Hepatocyte (in vitro differentiated cells): ENCODE results near the gene DESI1. TPM values are rescaled to one million over a fixed set of nuclear protein-coding genes. Genes with fewer than 3 reads are reported as not detected.

Experiments used
- DNase-seq: peaks from one replicate; pipeline ENCODE4 v3.0.0-alpha.2; 2016; ENCODE audit warnings: low spot score
- H2AFZ ChIP-seq: fragments of 200-600 bp; sonication (generic); 2 replicates; pipeline ENCODE4 v1.6.0; 2016; ENCODE audit warnings: antibody characterized with exemption, mild to moderate bottlenecking
- H3K27ac ChIP-seq: fragments of 200-600 bp; sonication (generic); 2 replicates; pipeline ENCODE4 v1.5.1; 2016; ENCODE audit warnings: mild to moderate bottlenecking
- H3K27me3 ChIP-seq: fragments of 200-600 bp; sonication (generic); 2 replicates; pipeline ENCODE4 v1.6.1; 2016
- H3K36me3 ChIP-seq: fragments of 200-600 bp; sonication (generic); replicated peaks from 2 replicates; pipeline ENCODE4 v1.5.1; 2016; ENCODE audit warnings: low read depth; ENCODE audit not compliant: insufficient read depth
- H3K4me1 ChIP-seq: fragments of 200-600 bp; sonication (generic); 2 replicates; pipeline ENCODE4 v1.5.1; 2016; ENCODE audit warnings: mild to moderate bottlenecking, moderate library complexity; ENCODE audit not compliant: insufficient read depth
- H3K4me2 ChIP-seq: fragments of 200-600 bp; sonication (generic); 2 replicates; pipeline ENCODE4 v1.6.0; 2016
- H3K4me3 ChIP-seq: fragments of 200-600 bp; sonication (generic); 2 replicates; pipeline ENCODE4 v1.5.1; 2016; ENCODE audit warnings: mild to moderate bottlenecking
- H3K79me2 ChIP-seq: fragments of 200-600 bp; sonication (generic); 2 replicates; pipeline ENCODE4 v1.6.0; 2017; ENCODE audit warnings: mild to moderate bottlenecking
- H3K9me2 ChIP-seq: fragments of 200-600 bp; sonication (generic); replicated peaks from 2 replicates; pipeline ENCODE4 v1.6.0; 2017; ENCODE audit warnings: mild to moderate bottlenecking; ENCODE audit not compliant: insufficient read depth
- H3K9me3 ChIP-seq: fragments of 200-600 bp; sonication (generic); 2 replicates; pipeline ENCODE4 v1.5.1; 2016; ENCODE audit warnings: low read depth, mild to moderate bottlenecking
- H4K20me1 ChIP-seq: fragments of 200-600 bp; sonication (generic); 2 replicates; pipeline ENCODE4 v1.6.0; 2016; ENCODE audit warnings: mild to moderate bottlenecking; ENCODE audit not compliant: insufficient read depth, poor library complexity, severe bottlenecking
- EZH2 ChIP-seq: fragments of 200-600 bp; sonication (generic); IDR thresholded peaks from 2 replicates; pipeline ENCODE4 v1.6.1; 2016; ENCODE audit warnings: antibody characterized with exemption, mild to moderate bottlenecking, borderline replicate concordance
- EZH2phosphoT487 ChIP-seq: fragments of 200-600 bp; sonication (generic); IDR thresholded peaks from one replicate; pipeline ENCODE4 v1.6.1; 2018; ENCODE audit warnings: antibody characterized with exemption, mild to moderate bottlenecking, low read depth, moderate library complexity; ENCODE audit not compliant: unreplicated experiment, severe bottlenecking
- WGBS: methylation state at CpG from one replicate; pipeline ENCODE4 v1.1.6; 2016; ENCODE audit warnings: low lambda C conversion rate; ENCODE audit errors: missing lambda C conversion rate; 5-methylcytosine and 5-hydroxymethylcytosine counted together
- polyA plus RNA-seq: library from polyadenylated mRNA; unstranded; fragments of >200 nt; fragmentation: Nextera tagmentation; extraction: Ambion mirVana; gene quantifications from 2 replicates; pipeline ENCODE4 v1.2.1, GENCODE V29; 2016
- total RNA-seq: library from RNA; depleted of rRNA; stranded (reverse); fragments of >200 nt; gene quantifications from 2 replicates; pipeline ENCODE4 v1.2.3, GENCODE V29; 2014
- TF ChIP-seq, protein P1 (sequence below): fragments of 200-600 bp; sonication (generic); IDR thresholded peaks from 2 replicates; pipeline ENCODE4 v1.5.1; 2016; ENCODE audit warnings: antibody characterized with exemption, mild to moderate bottlenecking; ENCODE audit not compliant: poor library complexity

The DESI1 gene
- total and polyA plus RNA-seq, 2 experiments from 2014 or later: 29.0 to 32.5 TPM

GRCh38 chr22:41613456-41613855 is 7.4 kb downstream of the DESI1 start:
- Histone ChIP-seq H4K20me1 (peaks cover 3% of the 10 kb centered on the region), H3K79me2 (peaks cover 38% of the 10 kb centered on the region), H3K9me2 (no peaks in the 10 kb centered on the region), H3K4me2 (no peak overlapping the region), H3K36me3 (no peaks in the 10 kb centered on the region), H2AFZ (no peak overlapping the region), H3K9me3 (no peaks in the 10 kb centered on the region), H3K4me1 (no peaks in the 10 kb centered on the region), H3K27ac (no peak overlapping the region), H3K27me3 (no peaks in the 10 kb centered on the region), H3K4me3 (no peak overlapping the region)
- no peak for TF ChIP-seq EZH2phosphoT487
- no peak for TF ChIP-seq EZH2
- TF ChIP-seq, protein P1, sequence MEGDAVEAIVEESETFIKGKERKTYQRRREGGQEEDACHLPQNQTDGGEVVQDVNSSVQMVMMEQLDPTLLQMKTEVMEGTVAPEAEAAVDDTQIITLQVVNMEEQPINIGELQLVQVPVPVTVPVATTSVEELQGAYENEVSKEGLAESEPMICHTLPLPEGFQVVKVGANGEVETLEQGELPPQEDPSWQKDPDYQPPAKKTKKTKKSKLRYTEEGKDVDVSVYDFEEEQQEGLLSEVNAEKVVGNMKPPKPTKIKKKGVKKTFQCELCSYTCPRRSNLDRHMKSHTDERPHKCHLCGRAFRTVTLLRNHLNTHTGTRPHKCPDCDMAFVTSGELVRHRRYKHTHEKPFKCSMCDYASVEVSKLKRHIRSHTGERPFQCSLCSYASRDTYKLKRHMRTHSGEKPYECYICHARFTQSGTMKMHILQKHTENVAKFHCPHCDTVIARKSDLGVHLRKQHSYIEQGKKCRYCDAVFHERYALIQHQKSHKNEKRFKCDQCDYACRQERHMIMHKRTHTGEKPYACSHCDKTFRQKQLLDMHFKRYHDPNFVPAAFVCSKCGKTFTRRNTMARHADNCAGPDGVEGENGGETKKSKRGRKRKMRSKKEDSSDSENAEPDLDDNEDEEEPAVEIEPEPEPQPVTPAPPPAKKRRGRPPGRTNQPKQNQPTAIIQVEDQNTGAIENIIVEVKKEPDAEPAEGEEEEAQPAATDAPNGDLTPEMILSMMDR: no peak
- WGBS: 91% methylated on average over 2 of the region's 2 CpGs
- no peak for DNase-seq

DNA sequence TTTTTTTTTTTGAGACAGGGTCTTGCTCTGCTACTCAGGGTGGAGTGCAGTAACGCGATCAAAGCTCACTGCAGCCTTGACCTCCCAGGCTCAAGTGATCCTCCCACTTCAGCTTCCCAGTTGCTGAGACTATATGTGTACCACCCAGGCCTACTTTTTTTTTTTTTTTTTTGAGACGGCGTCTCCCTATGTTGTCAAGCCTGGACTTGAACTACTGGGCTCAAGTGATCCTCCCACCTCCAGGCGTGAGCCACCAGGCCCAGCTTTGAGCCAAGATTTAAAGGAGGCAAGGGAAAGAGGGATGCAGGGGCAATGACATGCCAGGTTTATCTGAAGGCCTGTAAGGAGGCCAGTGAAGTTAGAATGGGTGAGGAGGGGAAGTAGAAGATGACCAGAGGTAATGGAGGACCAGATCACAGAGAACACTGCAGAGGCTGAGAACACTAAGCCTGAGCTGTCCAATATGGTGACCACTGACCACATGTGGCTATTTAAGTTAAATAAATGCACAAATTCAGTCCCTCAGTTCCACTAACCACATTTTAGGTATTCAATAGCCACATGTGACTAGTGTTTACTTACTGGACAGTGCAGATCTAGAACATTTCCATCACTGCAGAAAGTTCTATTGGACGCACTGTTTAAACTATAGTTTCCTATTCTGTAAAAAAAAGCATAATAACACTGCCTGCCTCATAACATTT is 8.1 kb downstream of the DESI1 start:
- no peak for DNase-seq
- Histone ChIP-seq H3K27ac (no peak overlapping the region), H3K4me1 (no peaks in the 10 kb centered on the region), H3K9me3 (no peaks in the 10 kb centered on the region), H3K79me2 (peaks cover 31% of the 10 kb centered on the region), H3K27me3 (no peaks in the 10 kb centered on the region), H2AFZ (no peak overlapping the region), H3K9me2 (no peaks in the 10 kb centered on the region), H4K20me1 (peaks cover 3% of the 10 kb centered on the region), H3K36me3 (no peaks in the 10 kb centered on the region), H3K4me3 (no peak overlapping the region), H3K4me2 (no peak overlapping the region)
- TF ChIP-seq EZH2phosphoT487 (no peak), EZH2 (no peak)
- TF ChIP-seq, protein P1: no peak
- WGBS: 97% methylated on average over 6 of the region's 6 CpGs

- Histone ChIP-seq H3K9me3 (no peaks in the 10 kb centered on the region), H3K27ac (no peak overlapping the region), H4K20me1 (peaks cover 3% of the 10 kb centered on the region), H3K4me2 (no peak overlapping the region), H3K27me3 (no peaks in the 10 kb centered on the region), H3K4me3 (no peak overlapping the region), H2AFZ (no peak overlapping the region), H3K9me2 (no peaks in the 10 kb centered on the region), H3K79me2 (peaks cover 3% of the 10 kb centered on the region), H3K4me1 (no peaks in the 10 kb centered on the region), H3K36me3 (no peaks in the 10 kb centered on the region)
- TF ChIP-seq EZH2phosphoT487: no peak
- WGBS: 94% methylated on average over 3 of the region's 3 CpGs
- no peak for DNase-seq
Measured at GRCh38 chr22:41608386-41608785, 12.5 kb downstream of the DESI1 start.

DNA sequence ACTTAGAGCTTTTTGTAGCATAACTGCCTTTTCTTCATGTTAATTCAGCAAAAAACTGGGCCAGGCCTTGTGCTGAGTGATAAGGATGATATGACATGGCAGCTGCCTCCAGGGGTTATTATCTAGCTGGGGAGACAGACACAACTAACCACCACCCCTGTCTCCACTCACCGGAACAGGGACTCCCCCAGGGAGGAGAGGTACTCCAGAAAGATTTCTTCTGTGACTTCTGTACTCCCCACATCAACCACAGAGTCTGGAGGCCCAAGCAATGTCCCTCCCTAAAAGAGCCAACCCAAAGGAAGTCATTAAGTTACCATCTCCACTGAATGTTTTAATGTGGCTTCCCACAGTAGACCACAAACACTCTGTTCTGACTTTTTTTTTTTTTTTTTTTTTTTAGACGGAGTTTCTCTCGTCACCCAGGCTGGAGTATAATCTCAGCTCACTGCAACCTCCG is 16.9 kb downstream of the DESI1 start:
- Histone ChIP-seq H3K79me2 (no peaks in the 10 kb centered on the region), H3K9me2 (no peaks in the 10 kb centered on the region), H2AFZ (no peak overlapping the region), H3K4me3 (no peak overlapping the region), H3K4me2 (no peak overlapping the region), H3K9me3 (no peaks in the 10 kb centered on the region), H3K27ac (no peak overlapping the region), H3K36me3 (no peaks in the 10 kb centered on the region), H4K20me1 (no peaks in the 10 kb centered on the region), H3K27me3 (no peaks in the 10 kb centered on the region), H3K4me1 (no peaks in the 10 kb centered on the region)
- WGBS: 86% methylated on average over 4 of the region's 4 CpGs
- no peak for DNase-seq
- TF ChIP-seq EZH2 (no peak), EZH2phosphoT487 (no peak)
- TF ChIP-seq, protein P1: no peak
